NCI-H460 (cell line): ENCODE results near the gene CHMP1B. TPM values are rescaled to one million over a fixed set of nuclear protein-coding genes. Genes with fewer than 3 reads are reported as not detected.
"Not testable (repeated sequence)": the region's sequence is repeated elsewhere in the genome, so short reads cannot be mapped to it uniquely, and the experiment has no call there.

Experiments used
- DNase-seq: peaks from one replicate; pipeline ENCODE4 v3.0.0-alpha.2; 2016; ENCODE audit warnings: low read depth; ENCODE audit errors: extremely low read depth
- total RNA-seq: library from RNA; depleted of rRNA; stranded (reverse); fragments of >200 nt; shearing (Covaris generic); gene quantifications from 2 replicates; pipeline ENCODE4 v1.2.3, GENCODE V29; 2014; rRNA removed

The CHMP1B gene
- total RNA-seq, 1 experiment from 2014 or later: 136 TPM

DNA sequence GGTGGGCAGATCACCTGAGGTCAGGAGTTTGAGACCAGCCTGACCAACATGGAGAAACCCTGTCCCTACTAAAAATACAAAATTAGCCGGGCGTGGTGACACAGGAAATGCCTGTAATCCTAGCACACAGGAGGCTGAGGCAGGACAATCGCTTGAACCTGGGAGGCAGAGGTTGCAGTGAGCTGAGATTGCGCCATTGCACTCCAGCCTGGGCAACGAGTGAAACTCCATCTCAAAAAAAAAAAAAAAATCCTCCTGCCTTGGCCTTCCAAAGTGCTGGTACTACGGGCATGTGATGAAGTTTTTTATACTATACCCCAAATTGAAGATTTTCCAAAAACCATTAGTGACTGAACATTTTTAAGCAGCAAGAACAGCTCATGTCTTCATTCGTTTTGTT lies 41.2 kb downstream of the CHMP1B start:
- DNase-seq: not testable (repeated sequence)

DNA sequence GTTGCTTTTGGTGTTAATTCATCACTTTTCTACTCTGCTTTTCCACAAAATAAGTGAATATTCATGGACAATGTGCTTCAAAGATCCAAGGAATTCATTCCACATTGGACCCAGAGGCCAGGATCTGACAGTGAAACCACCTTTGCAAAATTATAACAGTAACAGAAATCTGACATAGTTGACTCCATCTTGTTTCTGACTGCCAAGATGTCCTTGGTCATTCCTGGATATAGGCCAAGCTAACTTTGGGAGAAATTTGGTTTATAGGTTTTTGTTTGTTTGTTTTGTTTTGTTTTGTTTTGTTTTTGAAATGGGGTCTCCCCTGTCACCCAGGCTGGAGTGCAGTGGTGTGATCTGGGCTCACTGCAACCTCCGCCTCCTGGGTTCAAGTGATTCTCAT lies 46.6 kb downstream of the CHMP1B start:
- DNase-seq: no peak

DNA sequence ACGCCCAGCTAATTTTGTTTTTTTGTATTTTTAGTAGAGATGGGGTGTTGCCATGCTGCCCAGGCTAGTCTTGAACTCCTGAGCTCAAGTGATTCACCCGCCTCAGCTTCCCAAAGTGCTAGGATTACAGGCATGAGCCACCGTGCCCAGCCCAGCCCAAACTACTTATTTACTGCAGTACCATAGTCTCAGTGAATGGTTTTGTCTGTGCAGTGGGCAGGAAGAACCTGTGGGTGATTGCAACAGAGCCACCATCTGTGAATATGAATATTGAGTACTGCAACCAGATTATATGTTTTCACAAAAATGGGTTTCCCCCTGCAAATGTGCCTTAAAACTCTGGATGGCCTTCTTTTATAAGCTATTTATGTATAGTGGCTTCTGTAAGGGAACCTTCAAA lies 47.9 kb downstream of the CHMP1B start:
- no peak for DNase-seq

- no peak for DNase-seq
Measured at GRCh38 chr18:11901826-11902438, 50.7 kb downstream of the CHMP1B start.

DNA sequence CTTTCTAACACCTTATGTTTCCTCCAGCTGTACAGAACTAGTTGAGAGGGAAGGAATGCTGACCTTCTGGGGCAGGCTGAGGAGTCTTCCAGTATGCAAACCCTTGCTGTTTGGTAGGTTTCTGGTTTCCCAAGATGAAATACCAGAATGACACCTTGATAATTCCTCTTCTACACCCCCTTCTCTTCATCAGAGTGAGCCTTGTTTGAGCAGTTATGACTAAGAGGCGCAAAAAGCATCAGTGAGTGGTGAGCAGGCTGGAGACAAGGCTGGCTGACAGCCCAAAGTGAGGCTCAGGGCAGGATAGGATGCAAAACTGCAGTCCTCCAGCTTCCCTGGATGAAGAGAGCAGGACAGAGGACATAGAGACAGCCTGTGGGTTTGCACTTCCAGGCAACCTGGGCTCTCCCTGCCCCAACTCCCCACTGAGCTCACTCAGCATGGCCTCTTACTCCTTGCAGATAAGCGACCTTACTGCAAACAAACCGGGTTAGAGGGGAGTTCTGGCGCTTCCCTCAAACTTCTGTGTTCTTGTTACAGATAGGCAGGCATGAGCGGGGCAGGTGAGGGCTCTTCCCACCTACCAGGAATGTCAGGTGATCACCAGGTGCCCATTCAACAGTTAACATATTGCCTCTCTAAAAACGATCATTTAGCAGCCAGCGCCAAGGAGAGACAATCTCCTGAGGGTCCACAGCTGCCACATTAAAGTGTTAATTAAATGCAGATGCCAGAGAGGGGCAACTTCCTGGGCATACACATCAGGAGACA lies 51.5 kb downstream of the CHMP1B start:
- DNase-seq: no peak

Other genes starting within 250 kb of the CHMP1B start
- gene SLC35G4, start 241.8 kb upstream of the CHMP1B start, total RNA-seq: not detected in 2 replicates
- gene GNAL, start 162.1 kb upstream of the CHMP1B start, total RNA-seq: 8.6 TPM in 2 replicates
- 17.7 and 18.7 TPM in 2 replicates for gene MPPE1, start 56.9 kb downstream of the CHMP1B start, total RNA-seq
- 42.6 and 51.1 TPM in 2 replicates for gene IMPA2, start 130.1 kb downstream of the CHMP1B start, total RNA-seq
- not detected in 2 replicates for gene ANKRD62, start 242.4 kb downstream of the CHMP1B start, total RNA-seq